H54 (cell line): Measurements from ENCODE around the gene STK11IP.

Experiments used
- DNase-seq: peaks from one replicate; pipeline ENCODE4 v3.0.0; 2011; ENCODE audit warnings: low spot score, mixed read lengths; ENCODE audit not compliant: insufficient read length
- FAIRE-seq: peaks from 3 replicates; lab custom pipeline; 2011; peaks lifted over from hg19 to GRCh38; lab: Jason Lieb, UNC
- POLR2A ChIP-seq: IDR thresholded peaks from 2 replicates; pipeline ENCODE4 v1.6.1; 2011; ENCODE audit warnings: low read depth, mild to moderate bottlenecking, low read length

STK11IP gene

GRCh38 chr2:219627103-219628100 is 29.7 kb downstream of the STK11IP start, which contains the start of gene SLC4A3:
Gene SLC4A3 (plus strand): TSS chr2:219627630. CDS start chr2:219627993, 363 bp downstream.
- DNase-seq (peak; percentile 80), FAIRE-seq (no peak)
- TF ChIP-seq POLR2A = peak; percentile 54

DNA sequence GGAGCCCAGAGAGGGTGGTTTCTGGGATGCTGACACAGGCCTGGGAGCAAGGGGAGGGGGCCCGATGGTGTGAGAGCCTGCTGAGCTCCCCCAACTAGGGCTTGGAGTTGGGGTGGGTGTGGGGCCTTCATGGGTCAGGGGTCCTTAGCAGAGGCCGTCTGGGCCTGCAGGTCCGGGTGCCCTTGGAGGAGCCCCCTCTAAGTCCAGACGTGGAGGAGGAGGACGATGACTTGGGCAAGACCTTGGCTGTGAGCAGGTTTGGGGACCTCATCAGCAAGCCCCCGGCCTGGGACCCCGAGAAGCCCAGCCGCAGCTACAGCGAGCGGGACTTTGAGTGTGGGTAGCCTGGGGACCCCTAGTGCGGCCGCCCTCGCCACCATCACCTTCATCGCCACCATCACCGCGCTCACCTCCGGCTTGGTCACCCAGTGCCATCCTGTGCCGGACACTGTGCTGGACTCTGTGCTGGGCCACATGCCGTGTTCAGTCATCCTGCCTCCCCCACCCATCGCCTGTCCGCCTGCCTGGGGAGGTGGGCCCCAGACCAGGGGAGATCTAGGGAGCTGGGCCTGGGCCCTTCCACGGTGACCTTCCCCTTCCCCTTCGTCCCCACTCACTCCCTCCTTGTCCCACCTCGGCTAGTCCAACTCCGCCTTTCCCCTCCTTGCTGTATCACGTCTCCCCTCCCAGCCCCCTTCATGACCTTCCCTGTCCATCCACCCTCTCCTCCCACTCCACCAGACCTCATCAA is 30.8 kb downstream of the STK11IP start:
- FAIRE-seq = no peak
- no peak for TF ChIP-seq POLR2A
- no peak for DNase-seq

GRCh38 chr2:219628986-219629901 is 31.6 kb downstream of the STK11IP start:
- DNase-seq (no peak), FAIRE-seq (no peak)
- TF ChIP-seq POLR2A = no peak

DNA sequence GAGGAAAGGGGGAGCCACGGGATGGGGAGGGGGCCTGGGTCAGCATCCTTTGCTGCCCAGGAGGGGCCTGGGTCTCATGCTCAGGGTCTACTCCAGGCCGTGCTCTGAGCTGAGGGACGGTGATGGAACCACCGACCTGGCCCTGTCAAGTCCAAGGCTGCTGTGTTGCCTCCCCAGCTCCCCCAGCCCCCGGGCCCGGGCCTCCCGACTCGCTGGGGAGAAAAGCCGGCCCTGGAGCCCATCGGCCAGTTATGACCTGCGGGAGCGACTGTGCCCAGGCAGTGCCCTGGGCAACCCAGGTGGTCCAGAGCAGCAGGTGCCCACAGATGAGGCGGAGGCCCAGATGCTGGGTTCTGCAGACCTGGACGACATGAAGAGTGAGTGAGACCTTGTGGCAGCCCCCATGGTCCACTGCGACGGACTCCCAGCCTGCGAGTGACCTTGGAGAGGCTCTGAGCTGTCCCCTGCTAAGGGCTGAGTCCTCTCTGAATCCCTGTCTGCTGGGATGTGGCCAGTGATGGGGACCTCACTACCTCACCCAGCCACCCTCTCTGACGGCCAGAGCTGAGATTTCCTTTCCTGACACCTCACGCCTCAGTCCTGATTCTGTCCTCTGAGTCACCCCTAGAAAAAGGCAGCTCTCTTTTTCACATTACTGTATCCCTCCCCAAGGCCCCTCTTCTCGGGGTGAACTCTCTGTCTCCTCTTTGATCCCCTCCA is 32.5 kb downstream of the STK11IP start:
- FAIRE-seq (no peak), DNase-seq (peak; percentile 76)
- no peak for TF ChIP-seq POLR2A

GRCh38 chr2:219630770-219631405 is 33.2 kb downstream of the STK11IP start:
- FAIRE-seq (no peak), DNase-seq (no peak)
- no peak for TF ChIP-seq POLR2A

DNA sequence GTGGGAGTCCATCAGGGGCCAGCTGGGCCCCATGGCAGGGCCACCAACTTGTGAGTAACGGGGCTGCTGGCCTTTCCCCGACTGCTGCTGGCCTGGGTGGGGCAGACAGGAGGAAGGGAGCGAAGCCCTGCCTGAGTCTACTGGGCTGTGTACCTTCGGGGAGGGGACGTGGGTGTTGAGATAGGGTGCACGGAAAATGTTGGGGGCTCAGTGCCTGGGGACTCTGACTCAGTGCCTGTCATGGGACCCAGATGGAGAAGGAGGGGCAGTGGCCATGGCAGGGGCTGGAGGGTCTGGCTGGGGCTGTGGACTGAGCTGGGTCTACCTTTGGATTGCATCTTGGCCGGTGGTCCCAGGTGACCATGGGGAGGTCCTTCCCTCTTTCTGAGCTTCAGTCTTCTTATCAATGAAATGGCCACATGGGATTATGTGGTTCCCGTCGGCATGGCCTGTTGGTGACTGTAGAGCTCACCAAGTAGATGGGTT is 33.8 kb downstream of the STK11IP start:
- TF ChIP-seq POLR2A = no peak
- no peak for DNase-seq
- no peak for FAIRE-seq

- no peak for TF ChIP-seq POLR2A
- DNase-seq = no peak
- FAIRE-seq = no peak
Measured at GRCh38 chr2:219631904-219632759, 34.5 kb downstream of the STK11IP start.

DNA sequence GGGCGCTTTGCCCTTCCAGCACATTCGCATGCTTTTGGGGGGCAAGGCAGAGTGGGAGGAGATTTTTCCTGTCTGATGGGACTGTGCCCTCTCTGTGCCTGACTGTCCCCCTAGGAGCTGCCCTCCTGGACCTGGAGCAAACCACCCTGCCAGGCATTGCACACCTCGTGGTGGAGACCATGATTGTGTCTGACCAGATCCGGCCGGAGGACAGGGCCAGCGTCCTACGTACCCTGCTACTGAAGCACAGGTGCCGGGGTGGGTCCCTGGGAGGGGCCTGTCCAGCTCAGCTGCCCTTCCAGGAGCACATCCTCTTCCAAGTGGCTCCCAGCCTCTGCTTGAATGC is 35.1 kb downstream of the STK11IP start:
- no peak for DNase-seq
- no peak for FAIRE-seq
- TF ChIP-seq POLR2A = no peak

GRCh38 chr2:219633276-219634065 is 35.8 kb downstream of the STK11IP start:
- FAIRE-seq (no peak), DNase-seq (no peak)
- no peak for TF ChIP-seq POLR2A

GRCh38 chr2:219634171-219634940 is 36.7 kb downstream of the STK11IP start:
- no peak for DNase-seq
- FAIRE-seq = no peak
- no peak for TF ChIP-seq POLR2A
